GM12875 (cell line): Measurements from ENCODE around the gene MYRF.
A peak's percentile ranks its signal among the peaks of the same experiment; 100 is the strongest.

Experiments
- H3K4me3 ChIP-seq: one replicate; pipeline ENCODE4 v1.5.1; 2011; ENCODE audit warnings: low read depth, low read length, control low read depth
- TF ChIP-seq, protein P1 (sequence below): IDR thresholded peaks from 2 replicates; pipeline ENCODE4 v1.5.1; 2011; ENCODE audit warnings: low read depth, mild to moderate bottlenecking, control low read depth, inconsistent platforms, low read length, moderate library complexity, borderline replicate concordance; ENCODE audit not compliant: insufficient read depth

MYRF gene

DNA sequence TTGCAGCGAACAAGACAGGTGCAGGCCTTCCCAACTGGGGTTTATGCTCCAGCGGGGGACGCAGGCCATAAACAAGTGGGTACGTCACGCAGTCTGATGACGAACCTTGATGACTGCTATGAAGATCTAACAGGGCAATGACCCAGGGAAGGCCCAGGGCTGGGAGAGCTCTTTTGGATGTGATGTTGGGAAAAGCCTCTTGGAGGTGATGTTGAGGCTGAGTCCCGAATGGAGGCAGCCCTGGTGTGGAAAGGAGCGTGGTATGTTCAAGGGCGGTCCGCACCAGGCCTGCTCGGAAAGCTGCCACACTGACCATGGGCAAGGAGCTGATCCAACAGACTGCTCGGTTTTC is 81.5 kb downstream of the MYRF start:
- TF ChIP-seq, protein P1, sequence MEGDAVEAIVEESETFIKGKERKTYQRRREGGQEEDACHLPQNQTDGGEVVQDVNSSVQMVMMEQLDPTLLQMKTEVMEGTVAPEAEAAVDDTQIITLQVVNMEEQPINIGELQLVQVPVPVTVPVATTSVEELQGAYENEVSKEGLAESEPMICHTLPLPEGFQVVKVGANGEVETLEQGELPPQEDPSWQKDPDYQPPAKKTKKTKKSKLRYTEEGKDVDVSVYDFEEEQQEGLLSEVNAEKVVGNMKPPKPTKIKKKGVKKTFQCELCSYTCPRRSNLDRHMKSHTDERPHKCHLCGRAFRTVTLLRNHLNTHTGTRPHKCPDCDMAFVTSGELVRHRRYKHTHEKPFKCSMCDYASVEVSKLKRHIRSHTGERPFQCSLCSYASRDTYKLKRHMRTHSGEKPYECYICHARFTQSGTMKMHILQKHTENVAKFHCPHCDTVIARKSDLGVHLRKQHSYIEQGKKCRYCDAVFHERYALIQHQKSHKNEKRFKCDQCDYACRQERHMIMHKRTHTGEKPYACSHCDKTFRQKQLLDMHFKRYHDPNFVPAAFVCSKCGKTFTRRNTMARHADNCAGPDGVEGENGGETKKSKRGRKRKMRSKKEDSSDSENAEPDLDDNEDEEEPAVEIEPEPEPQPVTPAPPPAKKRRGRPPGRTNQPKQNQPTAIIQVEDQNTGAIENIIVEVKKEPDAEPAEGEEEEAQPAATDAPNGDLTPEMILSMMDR: no peak
- no peak overlapping the region for H3K4me3 ChIP-seq

DNA sequence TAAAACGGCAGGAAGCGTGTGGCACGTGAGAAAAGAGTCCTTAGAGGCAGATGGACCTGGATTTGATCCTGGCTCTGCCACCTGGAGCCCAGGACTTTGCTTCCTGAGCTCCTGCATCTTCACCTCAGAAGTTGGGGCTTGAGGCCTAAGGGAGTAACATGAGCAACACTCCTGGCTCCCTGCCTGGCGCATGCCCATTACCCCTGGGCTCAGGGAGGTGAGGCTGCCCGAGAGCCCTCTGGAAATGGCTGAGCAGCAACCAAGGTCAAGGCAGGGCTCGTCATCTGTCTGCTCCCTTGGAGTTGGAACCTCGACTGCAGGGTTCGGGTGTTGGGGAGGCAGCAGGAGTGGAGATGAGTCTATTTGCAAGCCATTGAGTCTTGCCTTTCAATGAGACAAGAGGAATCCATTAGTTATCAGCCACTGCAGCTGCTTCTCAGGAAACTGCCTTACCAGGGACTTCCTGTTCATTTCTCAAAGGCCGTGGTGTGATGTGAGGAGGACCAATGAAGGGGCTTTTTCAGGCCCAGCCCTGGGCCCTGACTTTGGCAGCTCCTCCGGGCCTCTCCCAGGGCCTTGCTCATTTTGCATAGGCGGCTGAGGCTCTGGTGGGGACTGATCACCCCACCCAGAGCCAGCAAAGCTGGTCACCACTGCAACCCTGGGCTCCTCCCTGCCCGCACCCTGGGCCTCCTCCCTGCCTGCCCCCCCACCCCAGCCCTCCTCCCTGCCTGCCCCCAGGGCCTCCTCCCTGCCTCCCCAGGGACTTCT is 82.0 kb downstream of the MYRF start:
- peak overlapping the region; percentile 27 for H3K4me3 ChIP-seq
- TF ChIP-seq, protein P1: no peak

DNA sequence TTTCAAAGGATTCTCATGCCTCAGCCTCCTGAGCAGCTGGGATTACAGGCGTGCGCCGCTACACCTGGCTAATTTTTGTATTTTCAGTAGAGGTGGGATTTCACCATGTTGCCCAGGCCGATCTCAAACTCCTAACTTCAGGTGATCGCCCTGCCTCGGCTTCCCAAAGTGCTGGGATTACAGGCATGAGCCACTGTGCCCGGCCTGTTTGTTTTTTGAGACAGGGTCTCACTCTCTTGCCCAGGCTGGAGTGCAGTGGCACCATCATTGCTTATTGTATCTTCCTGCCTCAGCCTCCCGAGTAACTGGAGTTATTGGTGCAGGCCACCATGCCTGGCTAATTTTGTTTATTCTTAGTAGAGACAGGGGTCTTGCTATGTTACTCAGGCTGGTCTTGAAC is 83.8 kb downstream of the MYRF start:
- no peak overlapping the region for H3K4me3 ChIP-seq
- TF ChIP-seq, protein P1: no peak

DNA sequence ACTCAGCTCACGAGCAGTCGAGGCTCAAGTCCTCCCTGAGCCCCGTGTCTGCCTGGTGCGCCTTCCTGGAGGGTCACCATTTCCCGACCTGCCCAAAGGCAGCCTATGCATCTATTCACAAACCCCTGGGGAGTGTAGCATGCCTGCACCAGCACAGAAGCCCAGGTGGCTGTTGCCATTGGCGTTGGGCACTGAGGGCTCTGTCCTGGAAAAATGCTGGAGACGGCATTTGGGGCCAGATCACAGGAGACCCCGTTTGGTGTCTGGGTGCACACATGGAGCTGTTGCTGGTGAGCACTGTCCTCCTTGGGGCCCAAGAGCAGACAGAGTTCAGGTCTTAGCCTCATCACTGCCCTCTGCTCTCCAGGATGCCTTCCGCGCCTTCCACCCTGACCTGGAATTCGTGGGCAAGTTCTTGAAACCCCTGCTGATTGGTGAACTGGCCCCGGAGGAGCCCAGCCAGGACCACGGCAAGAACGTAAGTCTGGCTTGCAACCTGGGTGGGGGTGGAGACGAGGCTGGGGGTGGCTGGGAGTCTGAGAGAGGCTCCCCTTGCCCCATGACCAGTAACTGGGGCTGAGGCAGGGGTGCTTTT is 85.1 kb downstream of the MYRF start:
- TF ChIP-seq, protein P1: no peak
- no peak overlapping the region for H3K4me3 ChIP-seq
